Kidney tubule cell (primary cell): ENCODE results near the gene NACA2.
"Not testable (repeated sequence)": the region's sequence is repeated elsewhere in the genome, so short reads cannot be mapped to it uniquely, and the experiment has no call there.

Experiments used
- DNase-seq: peaks from one replicate; pipeline ENCODE4 v3.0.0-alpha.2; 2018; ENCODE audit warnings: low spot score

NACA2 gene

DNA sequence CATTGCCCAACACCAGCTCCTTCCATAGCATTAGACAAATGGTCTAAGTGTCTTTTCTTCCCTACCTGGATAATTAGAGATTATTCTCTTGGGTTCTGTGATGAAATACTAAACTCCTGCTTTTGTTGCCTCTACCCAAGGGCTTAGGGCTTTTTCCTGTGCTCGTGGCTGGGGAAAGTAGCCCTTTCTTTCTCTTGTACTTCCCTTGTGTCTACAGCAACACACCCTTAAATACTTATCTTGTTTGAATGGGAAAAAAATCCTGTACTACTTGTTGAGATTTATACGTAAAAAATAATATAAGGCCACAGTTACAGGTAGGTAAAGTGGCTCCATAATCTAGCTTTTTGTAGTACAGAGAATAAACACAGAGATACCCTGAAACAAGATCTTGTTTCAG lies 7.0 kb upstream of the NACA2 start:
- DNase-seq = no peak

DNA sequence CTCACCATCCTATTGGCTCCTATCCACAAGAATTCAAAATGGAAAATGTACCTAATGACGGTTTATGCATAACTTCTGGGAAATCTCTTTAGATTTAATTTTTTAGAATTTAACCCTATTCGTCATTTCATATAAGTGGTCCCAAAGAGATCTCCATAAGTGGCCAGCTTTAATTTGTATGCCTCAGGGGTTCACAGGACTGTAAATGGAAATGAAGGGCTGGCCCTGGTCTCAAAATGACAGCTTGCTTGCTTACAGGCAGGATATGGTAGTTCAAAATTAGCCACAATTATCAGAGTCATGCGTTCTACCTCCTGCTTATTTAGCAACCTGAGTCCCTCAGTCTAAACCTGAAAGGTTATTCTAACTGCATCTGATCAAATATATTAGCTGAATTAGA lies 6.6 kb upstream of the NACA2 start:
- no peak for DNase-seq

DNA sequence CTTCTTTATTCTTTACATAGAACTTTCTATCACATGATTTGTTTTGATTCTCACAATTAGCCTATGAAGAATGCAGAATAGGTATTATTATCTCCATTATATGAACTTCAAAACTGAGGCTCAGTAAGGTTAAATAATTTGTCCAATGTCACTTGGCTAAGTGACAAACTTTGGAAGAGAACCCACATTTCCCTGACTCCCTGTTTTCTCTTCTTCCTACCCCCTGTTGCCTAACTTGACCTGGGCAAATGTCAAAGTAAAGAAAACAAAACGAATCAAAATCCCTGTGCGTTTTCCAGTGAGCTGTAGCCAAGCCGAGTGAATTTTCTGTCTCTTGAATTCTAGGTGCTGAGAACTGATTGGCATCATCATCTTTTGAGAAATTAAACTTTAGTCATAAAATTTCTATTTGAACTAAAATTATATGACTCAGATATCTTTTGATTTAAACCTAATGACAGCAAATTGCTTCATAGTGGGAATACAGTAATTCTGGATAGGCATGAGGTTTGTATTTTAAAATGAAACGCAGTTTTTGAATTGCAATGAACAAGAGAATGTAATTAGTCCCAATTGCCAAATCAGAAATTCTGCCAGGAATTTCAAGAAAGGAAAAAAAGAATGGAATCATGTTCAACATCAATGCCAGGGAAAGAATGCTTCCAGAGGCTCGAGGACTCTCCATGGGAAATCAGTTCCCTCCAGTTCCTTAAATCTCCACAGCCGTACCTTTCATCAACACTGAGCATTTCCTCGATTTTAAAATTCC lies 4.6 kb upstream of the NACA2 start:
- no peak for DNase-seq

DNA sequence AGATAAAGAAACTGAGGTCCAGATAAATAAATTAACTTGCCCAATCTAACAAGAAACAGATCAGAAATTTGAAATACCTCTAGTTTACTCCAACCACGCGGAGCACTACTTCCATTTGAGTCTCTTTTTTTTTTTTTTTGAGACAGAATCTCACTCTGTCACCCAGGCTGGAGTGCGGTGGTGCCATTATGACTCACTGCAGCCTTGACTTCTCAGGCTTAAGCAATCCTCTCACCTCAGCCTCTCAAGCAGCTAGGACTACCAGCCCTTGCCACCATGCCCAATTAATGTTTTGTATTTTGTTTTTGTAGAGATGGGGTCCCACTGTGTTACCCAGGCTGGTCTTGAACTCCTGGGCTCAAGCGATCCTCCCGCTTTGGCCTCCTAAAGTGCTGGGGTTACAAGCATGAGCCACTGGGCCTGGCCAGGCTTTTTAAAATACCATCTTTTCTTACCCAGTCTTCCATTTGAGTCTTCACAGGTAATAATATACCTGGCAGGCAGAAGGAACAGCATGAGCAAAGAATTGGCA lies 3.3 kb upstream of the NACA2 start:
- DNase-seq = peak; percentile 39

DNA sequence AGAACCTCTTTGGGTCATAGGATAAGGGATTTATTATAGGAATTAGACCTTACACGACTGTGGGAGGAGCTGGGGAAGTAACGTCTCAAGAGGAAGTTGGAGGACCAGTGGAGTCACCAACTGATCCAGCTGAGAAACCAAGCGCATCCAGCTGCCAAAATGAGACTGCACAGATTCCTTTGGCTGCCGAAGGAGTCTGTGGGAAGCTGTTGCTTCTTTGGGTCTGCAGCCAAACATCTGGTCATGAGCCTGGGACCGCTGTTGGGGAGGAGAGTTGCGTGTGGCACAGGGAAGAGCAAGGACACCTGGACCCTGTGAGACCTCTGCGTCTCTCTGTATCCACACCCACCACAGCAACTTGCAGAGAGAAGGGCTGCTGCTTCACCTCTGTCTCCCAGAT lies 2.4 kb upstream of the NACA2 start:
- peak; percentile 74 for DNase-seq

DNA sequence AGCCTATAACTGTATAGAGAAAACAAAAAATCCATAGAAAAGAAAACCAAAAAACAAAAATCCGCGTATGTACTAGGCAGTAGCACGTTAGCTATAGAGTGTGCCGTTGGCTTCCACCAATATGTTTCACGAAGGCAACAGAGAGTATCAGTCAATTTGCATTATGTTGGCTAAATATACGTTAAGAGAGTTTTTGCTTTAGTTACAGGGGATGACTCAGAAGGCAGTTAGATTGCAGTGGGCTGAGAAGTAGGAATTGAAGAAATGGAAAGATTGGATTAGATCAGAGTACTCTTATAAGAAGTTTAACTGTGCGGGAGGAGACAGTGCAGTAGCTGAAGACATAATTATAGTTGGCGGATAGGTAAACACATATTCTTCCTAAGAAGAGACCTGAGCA lies 911 bp upstream of the NACA2 start:
- no peak for DNase-seq

DNA sequence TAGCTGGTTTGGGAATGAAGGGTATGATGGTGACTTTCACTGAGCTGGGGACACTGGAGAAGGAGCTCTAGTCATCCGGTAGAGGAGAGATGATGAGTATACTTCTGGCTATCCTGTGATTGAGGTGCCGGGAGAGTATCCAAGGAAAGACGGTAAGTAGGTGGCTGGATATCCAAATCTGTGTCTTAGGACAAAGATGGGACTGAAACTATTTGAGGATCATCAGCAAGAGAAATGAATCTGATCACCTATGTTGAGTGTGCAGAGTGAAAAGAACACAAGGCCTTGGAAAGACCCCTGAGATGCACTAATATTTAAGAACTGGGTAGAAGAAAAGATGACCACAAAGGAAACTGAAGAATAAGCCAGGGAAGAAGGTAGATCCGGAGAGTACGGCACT lies 1.0 kb downstream of the NACA2 start:
- DNase-seq = no peak

DNA sequence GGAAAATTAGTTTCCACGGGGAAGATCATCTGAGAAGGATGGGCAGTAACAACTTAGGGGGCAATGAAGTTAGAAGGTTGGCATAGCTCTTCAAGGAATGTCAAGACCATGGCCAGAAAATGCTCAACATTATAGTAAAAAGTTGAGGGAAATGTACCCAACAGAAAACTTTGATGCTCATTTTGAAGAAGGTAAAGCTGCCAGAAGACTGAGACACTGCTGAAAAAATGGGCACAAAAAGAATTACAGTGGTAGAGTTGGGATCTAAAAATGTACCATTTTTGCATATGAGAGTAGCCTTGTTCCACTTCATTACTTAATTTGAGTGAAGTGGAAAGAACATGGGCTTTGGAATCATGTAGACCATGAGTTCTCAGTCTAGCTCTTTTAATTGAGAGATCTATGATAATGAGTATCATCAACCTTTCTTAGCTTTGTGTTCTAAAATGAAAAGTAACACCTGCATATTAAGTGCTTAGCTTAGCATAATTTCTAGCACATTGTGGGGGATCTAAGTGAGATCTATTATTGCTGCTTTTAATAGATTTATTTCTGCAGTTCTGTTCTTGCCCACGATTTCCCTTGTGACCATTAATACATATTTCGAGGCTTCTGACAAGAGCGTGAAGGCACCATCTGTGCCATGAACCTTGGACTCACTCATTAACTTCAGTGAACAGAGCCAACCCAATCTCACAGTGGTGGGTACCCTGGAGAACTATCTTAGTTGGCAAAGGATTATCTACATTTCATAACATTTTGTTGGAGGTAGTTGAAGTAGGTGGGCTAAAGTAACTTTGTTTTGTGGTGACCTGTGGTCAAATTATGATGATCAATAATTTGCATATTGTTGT lies 3.0 kb downstream of the NACA2 start:
- no peak for DNase-seq

DNA sequence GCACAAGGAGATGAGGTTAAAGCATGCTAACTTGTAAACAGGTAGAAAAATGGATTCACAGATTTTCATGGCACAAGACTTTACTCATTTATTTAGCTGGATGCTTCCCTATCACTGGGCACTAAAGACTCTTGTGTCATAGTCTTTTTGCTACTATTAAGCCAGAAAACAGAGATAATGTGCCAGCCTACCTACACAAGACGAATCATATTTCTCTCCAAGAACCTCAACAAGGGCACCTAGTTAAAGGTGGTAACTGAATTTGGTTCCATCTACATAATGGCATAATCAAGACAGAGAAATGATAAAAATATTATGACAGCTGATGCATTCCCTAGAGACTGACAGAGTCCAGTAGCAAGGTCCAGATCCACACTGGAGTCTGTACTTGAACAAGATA lies 3.8 kb downstream of the NACA2 start:
- DNase-seq = no peak

DNA sequence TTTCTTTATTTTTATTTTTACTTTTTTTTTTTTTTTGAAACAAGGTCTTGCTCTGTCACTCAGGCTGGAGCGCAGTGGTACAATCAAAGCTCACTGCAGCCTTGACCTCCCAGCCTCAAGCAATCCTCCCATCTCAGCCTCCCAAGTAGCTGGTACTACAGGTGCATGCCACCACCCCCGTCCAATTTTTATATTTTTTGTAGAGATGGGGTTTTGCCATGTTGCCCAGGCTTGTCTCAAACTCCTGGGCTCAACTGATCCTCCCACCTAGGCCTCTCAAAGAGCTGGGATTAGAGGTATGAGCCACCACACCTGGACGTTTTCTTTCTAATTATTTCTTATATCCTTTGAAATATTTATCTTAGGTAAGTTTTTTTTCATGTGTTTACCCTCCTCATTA lies 4.4 kb downstream of the NACA2 start:
- DNase-seq = not testable (repeated sequence)

DNA sequence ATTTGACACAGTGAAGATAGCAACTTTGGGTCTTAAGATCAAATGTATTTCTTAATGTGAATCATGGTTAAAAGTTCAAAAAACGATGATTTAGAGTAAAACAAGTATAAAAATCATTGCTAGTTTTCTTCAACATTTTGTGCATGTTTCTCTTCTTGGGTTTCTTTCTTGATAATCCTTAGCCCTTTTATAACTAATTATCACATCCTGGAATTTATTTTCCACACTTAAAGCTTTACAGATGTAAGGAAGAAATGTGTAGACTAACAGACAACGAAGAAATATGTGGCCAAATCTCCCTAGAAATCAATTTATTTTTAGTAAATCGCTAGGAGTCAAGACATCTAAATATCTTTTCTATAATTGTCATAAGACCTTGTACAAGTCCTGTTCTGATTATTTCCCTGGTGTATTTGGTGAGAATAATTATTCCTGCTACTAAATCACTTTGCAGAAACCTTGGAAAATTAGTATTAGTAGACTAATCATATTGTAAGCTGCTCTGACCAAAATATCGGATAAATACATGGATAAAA lies 4.9 kb downstream of the NACA2 start:
- DNase-seq = no peak

DNA sequence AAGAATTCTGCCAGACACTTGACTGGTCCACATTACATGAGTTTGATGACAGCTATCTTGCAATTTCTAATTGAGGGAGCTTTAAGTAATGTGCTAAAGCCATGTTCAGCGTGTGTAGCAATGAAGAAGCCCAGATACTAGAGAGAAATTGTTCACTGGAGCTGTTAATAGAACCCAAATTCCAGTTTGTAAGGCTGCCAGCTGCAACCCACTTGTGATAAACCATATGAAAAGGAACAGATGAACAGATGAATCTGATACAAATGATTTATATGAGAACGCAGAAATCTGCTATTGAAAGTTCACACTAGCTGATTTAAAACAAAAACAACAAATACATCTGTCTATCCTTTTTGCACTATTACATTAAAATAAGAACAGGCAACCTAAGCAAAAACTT lies 6.2 kb downstream of the NACA2 start:
- no peak for DNase-seq

DNA sequence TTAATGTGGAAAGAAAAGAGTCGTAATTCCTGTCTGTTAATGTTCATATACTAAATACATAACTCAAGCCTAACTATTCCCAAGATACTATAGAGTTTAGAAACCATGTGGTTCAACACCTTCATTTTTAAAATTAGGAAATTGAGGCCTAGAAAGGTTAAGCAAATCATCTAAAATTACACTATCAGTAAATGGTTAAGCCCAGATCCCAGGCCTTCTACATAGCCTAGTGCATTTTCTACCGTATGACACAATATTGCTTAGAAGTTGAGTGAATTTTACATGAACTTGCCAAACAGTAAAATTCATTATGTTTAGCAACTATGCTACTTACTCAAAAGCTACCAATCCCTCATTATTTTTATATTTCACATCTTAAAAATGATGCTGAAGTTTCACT lies 6.8 kb downstream of the NACA2 start:
- DNase-seq = no peak

DNA sequence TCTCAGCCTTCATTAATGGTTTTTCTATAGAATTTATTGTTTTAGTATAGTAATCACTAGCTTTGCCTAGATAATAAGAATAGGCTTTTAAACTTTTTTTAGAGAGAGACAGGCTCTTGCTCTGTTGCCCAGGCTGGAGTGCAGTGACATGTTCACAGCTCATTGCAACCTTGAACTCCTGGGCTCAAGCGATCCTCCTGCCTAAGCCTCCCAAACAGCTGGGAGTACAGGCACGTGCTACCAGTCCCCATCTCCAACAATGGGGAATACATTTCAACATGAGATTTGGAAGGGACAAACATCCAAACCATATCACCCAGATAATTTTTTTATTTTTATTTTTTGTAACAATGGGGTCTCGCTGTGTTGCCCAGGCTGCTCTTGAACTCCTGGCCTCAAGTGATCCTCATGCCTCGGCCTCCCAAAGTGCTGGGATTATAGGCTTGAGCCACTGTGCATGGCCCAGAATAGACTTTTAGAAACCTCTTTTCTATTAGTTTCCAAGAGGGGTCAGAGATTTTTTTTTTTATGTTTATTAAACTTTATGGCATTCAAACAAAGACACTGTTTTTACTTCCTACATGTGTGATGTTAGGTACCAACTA lies 7.3 kb downstream of the NACA2 start:
- DNase-seq = no peak

DNA sequence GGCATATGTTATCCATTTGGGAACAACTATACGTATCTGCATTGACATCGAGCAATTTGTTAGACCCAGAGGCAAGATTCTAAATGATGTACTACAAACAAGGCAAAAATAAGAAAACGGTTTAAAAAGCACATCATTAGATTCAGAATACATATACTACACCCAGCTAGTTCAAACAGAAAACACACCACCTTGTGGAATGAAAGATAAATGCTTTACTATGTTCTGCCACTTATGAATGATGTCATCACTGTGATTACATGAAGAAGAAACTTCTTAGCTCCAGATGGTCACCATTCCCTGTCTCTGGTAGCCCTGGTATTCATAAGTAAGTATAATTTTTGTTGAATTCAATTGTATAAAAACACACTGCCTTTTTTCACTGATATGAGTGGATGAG lies 7.8 kb downstream of the NACA2 start:
- peak; percentile 44 for DNase-seq

DNA sequence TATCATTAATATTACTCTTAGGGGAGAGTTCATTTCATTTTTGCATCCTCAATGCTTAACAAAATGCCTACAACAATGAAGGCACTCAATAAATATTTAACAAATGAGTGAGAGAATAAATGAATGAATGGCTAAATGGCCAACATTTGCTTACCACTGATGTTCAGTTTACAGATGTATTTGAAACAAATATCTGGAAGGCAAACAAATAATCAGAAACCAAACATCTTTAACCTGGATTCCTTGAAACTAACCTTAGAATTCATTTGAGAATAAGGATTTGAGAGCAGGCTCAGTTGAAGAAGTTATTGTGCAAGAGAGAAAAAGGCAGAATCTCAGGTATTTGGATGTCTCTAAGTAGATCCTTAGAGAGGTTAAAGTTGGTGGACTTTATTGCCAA lies 8.4 kb downstream of the NACA2 start:
- DNase-seq = no peak

DNA sequence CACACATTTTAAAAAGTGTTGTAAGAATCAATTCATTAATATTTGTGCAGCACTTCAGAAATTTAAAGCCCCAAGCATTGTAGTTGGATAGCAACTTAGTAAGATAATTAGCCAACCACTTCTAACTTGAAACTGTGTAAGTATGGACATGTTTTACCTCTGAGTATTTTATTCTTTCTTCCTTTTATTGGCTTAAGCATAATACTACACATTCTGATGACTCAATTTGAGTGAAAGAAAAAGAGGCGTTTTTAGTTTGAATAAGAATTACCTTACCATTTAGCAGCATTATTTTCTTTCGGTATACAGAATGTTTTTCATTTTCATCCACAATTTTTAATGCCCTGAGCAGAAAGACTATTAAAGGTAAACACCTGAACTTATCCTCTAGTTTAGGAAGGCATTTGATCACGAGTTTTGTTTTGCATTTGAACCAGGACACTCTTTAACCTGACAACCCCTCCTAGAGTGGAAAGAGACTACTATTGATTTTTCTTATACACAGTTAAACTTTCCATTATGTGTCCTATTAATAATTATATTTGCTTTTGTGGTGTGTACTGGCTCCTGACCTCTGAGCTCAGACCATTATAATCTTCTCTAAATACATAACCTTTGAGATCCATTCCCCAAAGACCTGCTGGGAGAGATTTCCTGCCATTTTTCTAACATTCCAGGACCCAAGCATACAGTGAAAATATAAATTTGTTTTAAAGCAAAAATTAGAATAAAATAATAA lies 9.2 kb downstream of the NACA2 start:
- no peak for DNase-seq

DNA sequence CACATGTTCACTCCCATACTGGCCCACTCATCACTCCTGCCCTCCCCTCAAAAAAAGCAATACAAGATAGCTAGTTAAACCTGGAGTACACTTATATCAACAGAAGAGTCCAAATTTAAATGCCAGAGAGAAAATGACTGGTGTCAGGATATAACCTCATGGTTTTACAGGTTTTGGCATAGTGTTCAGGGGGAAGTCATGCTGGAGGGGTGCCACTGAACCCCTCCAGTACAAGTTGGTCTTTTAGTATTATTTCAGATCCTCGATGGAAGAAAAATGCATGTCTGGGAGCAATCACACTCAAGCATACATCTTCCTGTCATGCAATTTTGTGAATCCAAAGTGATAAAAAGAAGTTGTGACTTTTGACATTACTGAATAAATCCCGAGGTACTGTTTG lies 10.5 kb downstream of the NACA2 start:
- no peak for DNase-seq

DNA sequence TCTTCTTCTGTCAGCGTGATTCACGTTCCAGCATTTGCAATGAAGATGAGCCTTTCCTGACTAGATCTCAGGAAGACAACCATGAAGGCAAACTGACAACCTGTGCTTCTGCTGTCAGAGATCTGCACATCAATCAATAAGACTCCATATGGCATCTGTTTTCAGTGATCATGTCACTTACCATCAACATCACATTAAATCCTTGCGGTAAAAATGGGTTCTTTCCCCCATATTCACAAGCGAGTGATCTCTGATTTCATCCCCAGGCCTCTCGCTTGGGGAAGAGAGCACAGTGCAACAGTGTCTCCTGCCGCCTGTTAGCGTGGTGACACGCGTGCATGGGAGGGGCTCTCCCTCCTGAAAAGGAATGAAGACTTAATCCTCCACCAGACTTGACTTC lies 11.1 kb downstream of the NACA2 start:
- no peak for DNase-seq

DNA sequence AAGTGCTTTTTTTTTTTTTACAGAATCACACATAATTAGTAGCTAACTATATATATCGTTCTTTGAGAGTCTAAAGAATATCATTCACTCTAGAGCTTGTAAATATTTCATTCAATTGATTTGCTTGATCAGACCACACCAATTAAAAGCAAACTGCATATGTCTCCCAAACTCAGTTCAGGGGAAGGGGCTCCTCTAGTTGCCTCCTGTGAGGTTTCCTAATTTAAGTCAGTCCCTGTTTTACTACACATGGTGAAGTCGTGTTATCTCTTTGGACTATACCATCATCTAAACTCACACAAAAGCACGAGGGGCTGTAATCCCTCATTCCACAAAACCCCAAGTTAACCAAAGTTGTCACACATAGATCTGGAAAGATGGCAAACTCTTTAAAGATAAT lies 11.7 kb downstream of the NACA2 start:
- DNase-seq = no peak

DNA sequence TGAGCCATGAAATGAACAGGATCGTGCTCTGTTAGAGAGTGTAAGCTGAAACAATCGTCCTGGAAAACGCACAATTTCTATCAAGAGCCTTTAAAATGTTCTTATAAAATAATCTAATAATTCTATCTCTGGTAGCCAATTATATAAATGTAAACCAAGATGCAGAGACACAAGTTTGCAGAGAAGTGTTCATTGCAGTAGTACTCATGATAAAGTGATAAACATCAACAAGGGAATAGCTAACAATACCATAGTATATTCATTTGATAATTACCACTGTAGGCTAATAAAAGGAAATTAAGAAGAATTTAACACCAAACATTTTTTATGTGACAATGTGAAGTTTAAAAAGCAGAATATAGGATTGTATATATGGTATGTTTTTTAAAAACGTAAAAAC lies 12.4 kb downstream of the NACA2 start:
- no peak for DNase-seq

DNA sequence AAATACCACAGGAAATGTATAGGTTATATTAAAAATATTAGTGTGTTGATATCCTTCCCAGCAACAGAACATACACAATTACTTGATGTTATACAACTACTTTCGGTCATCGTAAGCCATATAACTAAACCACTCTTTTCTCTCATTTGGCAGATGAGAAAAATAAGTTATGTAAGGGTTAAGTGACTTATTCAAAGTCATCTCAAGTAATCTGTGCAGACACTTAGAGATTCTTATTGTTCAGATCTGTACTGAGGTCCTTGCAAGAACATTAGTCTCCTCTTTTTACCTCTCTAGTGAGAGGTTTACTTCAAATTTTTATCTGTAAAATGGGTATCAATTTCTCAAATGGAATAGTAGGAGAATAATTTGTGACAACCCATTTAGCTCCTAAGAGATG lies 15.0 kb downstream of the NACA2 start:
- DNase-seq = no peak
